Hepatocyte (in vitro differentiated cells): ENCODE data around the gene DNAH3.

ENCODE experiments used
- EZH2 ChIP-seq: fragments of 200-600 bp; sonication (generic); IDR thresholded peaks from 2 replicates; pipeline ENCODE4 v1.6.1; 2016; ENCODE audit warnings: antibody characterized with exemption, mild to moderate bottlenecking, borderline replicate concordance
- TF ChIP-seq, protein P1 (sequence below): fragments of 200-600 bp; sonication (generic); IDR thresholded peaks from 2 replicates; pipeline ENCODE4 v1.5.1; 2016; ENCODE audit warnings: antibody characterized with exemption, mild to moderate bottlenecking; ENCODE audit not compliant: poor library complexity

DNA sequence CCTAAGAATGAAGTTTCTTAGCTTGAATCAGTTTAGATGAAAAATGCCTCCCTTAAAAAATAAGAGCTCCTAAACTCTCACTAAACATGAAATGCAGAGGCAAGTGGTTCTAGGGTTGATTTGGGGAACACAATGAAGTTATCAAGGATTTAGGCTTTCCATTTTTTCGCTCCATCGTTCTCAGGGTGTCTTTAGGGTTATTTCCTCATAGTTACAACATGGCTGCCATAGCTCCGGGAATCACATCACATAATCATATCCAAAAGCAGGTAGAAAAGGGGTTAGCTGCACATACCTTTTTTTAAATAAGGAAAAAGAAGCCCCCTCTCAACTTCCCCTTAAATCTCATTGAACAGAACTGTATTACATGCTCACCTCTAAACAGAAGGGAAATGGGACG, 39.4 kb upstream of the DNAH3 start:
- TF ChIP-seq, protein P1, sequence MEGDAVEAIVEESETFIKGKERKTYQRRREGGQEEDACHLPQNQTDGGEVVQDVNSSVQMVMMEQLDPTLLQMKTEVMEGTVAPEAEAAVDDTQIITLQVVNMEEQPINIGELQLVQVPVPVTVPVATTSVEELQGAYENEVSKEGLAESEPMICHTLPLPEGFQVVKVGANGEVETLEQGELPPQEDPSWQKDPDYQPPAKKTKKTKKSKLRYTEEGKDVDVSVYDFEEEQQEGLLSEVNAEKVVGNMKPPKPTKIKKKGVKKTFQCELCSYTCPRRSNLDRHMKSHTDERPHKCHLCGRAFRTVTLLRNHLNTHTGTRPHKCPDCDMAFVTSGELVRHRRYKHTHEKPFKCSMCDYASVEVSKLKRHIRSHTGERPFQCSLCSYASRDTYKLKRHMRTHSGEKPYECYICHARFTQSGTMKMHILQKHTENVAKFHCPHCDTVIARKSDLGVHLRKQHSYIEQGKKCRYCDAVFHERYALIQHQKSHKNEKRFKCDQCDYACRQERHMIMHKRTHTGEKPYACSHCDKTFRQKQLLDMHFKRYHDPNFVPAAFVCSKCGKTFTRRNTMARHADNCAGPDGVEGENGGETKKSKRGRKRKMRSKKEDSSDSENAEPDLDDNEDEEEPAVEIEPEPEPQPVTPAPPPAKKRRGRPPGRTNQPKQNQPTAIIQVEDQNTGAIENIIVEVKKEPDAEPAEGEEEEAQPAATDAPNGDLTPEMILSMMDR = no peak
- TF ChIP-seq EZH2 = no peak
